ENCODE measurements around the gene TMEM258.

Gene TMEM258

DNA sequence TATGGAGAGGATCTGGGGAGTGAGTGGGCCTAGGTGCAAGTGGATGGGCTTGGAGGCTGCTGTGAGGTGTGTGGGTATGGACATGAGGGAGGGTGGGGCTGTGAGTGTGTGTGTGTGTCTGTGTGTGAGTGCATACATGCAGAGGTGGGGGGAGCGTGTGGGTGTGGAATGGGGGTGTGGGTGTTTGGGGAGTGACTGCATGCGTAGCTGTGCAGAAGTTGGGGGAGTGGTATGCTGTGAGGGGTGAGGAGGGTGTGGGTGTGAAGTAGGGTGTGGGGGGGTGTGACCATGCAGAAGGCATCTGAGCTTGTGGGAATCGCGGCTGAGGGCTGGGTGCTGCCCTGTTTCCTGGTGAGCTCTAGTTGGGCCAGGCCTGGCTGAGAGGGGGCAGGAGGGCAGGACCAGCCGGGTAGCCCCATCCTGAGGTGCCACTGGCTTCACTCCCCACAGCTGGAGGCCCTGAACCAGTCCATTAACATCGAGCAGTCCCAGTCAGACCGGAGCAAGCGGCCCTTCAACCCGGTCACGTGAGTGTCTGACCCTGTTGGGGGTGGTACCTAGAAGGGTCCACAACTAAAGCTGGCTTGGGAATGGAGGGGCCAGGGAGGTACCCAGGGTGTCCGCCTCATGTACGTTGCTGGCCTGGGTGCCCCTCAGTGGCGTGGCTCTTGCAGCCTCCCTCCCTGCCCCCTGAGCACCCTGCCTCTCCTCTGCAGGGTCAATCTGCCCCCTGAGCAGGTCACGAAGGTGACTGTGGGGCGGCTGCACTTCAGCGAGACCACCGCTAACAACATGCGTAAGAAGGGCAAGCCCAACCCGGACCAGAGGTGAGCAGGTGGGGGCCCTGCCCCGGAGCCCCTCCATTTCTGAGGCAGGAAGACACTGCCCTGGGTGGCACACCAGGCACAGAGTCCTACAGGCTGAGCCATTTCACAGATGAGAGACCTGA is 16.5 kb downstream of the TMEM258 start:
- DNase-seq (ENCODE audit: low read depth): no peak
- TF ChIP-seq, protein P1, sequence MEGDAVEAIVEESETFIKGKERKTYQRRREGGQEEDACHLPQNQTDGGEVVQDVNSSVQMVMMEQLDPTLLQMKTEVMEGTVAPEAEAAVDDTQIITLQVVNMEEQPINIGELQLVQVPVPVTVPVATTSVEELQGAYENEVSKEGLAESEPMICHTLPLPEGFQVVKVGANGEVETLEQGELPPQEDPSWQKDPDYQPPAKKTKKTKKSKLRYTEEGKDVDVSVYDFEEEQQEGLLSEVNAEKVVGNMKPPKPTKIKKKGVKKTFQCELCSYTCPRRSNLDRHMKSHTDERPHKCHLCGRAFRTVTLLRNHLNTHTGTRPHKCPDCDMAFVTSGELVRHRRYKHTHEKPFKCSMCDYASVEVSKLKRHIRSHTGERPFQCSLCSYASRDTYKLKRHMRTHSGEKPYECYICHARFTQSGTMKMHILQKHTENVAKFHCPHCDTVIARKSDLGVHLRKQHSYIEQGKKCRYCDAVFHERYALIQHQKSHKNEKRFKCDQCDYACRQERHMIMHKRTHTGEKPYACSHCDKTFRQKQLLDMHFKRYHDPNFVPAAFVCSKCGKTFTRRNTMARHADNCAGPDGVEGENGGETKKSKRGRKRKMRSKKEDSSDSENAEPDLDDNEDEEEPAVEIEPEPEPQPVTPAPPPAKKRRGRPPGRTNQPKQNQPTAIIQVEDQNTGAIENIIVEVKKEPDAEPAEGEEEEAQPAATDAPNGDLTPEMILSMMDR (IDR thresholded peaks at IDR 0.05; ENCODE audit: insufficient read depth, low read depth, low read length, missing control alignments): no peak
- no peak overlapping the region for H3K4me3 ChIP-seq (ENCODE audit: low read length)

DNA sequence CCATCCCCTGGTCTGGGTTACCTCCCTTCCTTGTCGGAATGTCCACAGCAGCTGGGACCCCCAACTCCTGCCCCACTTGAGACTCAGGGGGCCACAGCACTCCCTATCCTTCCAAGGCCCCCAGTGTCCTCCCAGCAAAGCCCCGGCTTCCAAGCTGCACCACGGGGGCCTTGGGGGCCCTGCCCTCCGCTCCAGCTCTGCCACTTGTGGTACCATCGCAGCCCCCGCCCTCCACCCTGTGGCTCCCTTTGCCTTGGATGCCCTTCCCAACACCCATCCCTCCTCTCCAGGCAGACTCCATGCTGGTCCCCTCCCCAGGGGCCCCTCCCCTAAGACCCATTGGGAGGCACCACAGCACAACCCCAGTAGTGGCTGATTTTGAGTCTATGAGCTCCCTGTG is 17.3 kb downstream of the TMEM258 start:
- no peak for DNase-seq (ENCODE audit: low read depth)
- TF ChIP-seq, protein P1 (IDR thresholded peaks at IDR 0.05; ENCODE audit: insufficient read depth, low read depth, low read length, missing control alignments): no peak
- no peak overlapping the region for H3K4me3 ChIP-seq (ENCODE audit: low read length)

DNA sequence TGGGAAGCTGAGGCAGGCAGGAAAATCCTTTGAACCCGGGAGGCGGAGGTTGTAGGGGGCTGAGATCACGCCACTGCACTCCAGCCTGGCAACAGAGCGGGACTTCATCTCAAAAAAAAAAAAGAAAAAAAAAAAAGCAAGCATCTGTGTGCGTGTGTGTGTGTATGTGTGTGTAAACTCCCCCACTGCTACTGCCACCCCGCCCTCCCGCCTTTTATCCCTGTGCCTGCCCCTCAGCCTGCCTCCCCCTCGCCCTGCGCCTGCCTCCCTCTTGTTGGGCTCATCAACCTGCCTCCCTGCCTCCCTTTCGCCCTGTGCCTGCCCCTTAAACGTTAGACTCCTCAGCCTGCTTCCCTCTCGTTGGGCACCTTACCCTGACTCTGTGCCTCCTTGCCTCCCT is 18.0 kb downstream of the TMEM258 start:
- TF ChIP-seq, protein P1 (IDR thresholded peaks at IDR 0.05; ENCODE audit: insufficient read depth, low read depth, low read length, missing control alignments): no peak
- H3K4me3 ChIP-seq (ENCODE audit: low read length): no peak overlapping the region
- DNase-seq (ENCODE audit: low read depth): no peak

DNA sequence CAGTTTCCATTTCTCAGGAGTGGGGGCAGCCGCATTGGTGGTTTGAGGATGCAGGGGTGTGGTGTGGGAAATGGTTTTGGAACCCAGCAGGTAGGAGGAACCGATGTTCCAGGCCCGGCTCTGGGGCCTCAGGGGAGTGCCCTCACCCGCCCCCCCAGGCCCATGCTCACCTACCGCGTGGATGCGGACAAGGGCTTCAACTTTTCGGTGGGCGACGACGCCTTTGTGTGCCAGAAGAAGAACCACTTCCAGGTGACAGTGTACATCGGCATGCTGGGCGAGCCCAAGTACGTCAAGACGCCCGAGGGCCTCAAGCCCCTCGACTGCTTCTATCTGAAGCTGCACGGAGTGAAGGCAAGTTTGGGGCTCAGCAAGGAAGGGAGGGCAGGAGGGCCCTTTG is 18.6 kb downstream of the TMEM258 start:
- DNase-seq (ENCODE audit: low read depth): no peak
- TF ChIP-seq, protein P1 (IDR thresholded peaks at IDR 0.05; ENCODE audit: insufficient read depth, low read depth, low read length, missing control alignments): no peak
- H3K4me3 ChIP-seq (ENCODE audit: low read length): no peak overlapping the region

DNA sequence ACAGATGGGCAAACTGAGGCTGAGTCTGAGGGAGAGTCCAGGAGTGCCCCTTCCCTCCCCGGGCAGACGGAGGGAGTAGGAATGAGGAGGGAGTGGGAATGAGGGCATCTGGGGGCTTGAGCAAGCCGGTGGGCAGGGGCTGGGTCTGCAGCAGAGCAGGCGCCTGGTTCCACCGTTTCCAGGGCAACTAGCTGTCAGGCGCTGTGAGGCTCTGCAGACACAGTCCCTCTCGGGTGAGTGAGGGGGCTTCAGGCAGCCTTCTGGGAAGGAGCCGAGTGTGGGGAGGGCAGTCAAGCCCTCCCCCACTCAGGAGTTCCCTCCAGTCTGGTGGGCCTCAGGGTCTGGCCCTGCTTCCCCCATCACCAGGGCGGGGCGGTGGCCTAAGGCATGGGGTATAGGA is 19.0 kb downstream of the TMEM258 start:
- DNase-seq (ENCODE audit: low read depth): no peak
- TF ChIP-seq, protein P1 (IDR thresholded peaks at IDR 0.05; ENCODE audit: insufficient read depth, low read depth, low read length, missing control alignments): no peak
- no peak overlapping the region for H3K4me3 ChIP-seq (ENCODE audit: low read length)

DNA sequence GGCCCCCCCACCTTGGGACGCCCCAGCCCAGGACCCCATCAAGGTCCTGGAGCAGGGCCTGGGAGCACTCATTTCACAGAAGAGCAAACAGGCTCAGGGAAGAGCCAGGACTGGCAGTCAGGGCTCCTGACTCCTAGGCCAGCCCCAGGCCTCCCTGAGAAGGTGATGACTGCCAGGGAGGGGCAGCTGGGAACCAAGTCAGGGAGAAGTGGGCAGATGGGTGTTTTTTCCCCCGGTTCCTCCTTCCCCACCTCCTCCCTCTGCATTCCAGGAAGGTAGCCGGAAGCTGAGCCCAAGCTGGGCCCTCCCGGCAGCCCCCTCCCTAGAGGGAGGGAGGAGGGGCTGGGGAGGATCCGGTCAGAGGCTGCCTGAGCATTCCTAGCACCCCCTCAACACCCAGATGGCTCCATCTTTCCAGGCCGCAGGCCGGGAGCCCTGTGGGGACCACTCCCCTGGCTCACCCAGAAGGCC is 20.4 kb downstream of the TMEM258 start:
- DNase-seq (ENCODE audit: low read depth): no peak
- no peak overlapping the region for H3K4me3 ChIP-seq (ENCODE audit: low read length)
- TF ChIP-seq, protein P1 (IDR thresholded peaks at IDR 0.05; ENCODE audit: insufficient read depth, low read depth, low read length, missing control alignments): no peak
